MM.1S (cell line): ENCODE measurements around the gene RAB11FIP5.

Experiments
- CTCF ChIP-seq: fragments of 300-600 bp; sonication (generic); IDR thresholded peaks from 2 replicates; pipeline ENCODE4 v1.5.1; 2016; ENCODE audit warnings: antibody characterized with exemption, low read length, mixed read lengths
- EZH2 ChIP-seq: fragments of 300-600 bp; sonication (generic); optimal IDR thresholded peaks from 2 replicates; pipeline ENCODE3; 2017; ENCODE audit warnings: low read depth, mild to moderate bottlenecking, antibody characterized with exemption, low read length, mixed read lengths

- TF ChIP-seq CTCF (no peak), EZH2 (no peak)
Measured at GRCh38 chr2:73069041-73069854, 43.5 kb downstream of the RAB11FIP5 start.
